ENCODE measurements around the gene AMDHD1.

AMDHD1 gene

GRCh38 chr12:95977764-95978305 is 34.7 kb downstream of the AMDHD1 start:
- H3K4me3 Mint-ChIP-seq: no peak overlapping the region
- no peak overlapping the region for H3K27ac Mint-ChIP-seq
- H3K4me1 Mint-ChIP-seq (ENCODE audit: low read depth): no peaks in the 10 kb centered on the region
- peaks cover 5% of the 10 kb centered on the region for H3K36me3 Mint-ChIP-seq (ENCODE audit: low read depth)
- H3K9me3 Mint-ChIP-seq: no peaks in the 10 kb centered on the region
- no peaks in the 10 kb centered on the region for H3K27me3 Mint-ChIP-seq

- Mint-ChIP-seq H3K27ac (no peak overlapping the region), H3K36me3 (ENCODE audit: low read depth) (peaks cover 5% of the 10 kb centered on the region)
These were observed 35.2 kb downstream of the AMDHD1 start for GRCh38 chr12:95978351-95978750.

DNA sequence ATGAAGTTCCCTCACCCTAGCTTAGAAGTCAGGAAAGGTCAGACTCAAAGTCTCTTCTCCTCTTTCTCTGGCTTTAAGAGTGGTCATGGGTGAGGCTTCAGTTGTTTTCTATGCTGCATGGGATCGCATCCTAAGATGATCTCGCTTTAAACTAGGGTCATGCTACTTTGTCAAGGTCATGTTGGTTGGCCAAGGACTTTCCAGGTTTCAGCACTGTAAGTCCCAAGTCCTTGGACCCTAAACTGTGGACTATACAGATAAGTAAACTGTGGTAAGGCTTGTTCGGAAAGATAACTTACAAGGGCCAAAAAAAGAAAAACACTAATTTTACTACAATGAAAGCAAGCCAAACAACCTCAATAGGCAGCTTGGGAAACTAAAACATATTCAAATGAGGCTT is 35.6 kb downstream of the AMDHD1 start:
- no peak overlapping the region for H3K4me3 Mint-ChIP-seq
- H3K9me3 Mint-ChIP-seq: no peaks in the 10 kb centered on the region
- H3K36me3 Mint-ChIP-seq (ENCODE audit: low read depth): peaks cover 5% of the 10 kb centered on the region
- H3K27me3 Mint-ChIP-seq: no peaks in the 10 kb centered on the region
- H3K4me1 Mint-ChIP-seq (ENCODE audit: low read depth): no peaks in the 10 kb centered on the region
- no peak overlapping the region for H3K27ac Mint-ChIP-seq

More at GRCh38 chr12:95978351-95978750, 35.2 kb downstream of the AMDHD1 start:
- H3K9me3 Mint-ChIP-seq: no peaks in the 10 kb centered on the region
- no peaks in the 10 kb centered on the region for H3K4me1 Mint-ChIP-seq (ENCODE audit: low read depth)
- no peaks in the 10 kb centered on the region for H3K27me3 Mint-ChIP-seq
- H3K4me3 Mint-ChIP-seq: no peak overlapping the region

- H3K4me1 Mint-ChIP-seq (ENCODE audit: low read depth): no peaks in the 10 kb centered on the region
- no peaks in the 10 kb centered on the region for H3K27me3 Mint-ChIP-seq
- H3K27ac Mint-ChIP-seq: no peak overlapping the region
- no peak overlapping the region for H3K4me3 Mint-ChIP-seq
- H3K9me3 Mint-ChIP-seq: no peaks in the 10 kb centered on the region
- no peaks in the 10 kb centered on the region for H3K36me3 Mint-ChIP-seq (ENCODE audit: low read depth)
These were observed 37.3 kb downstream of the AMDHD1 start for GRCh38 chr12:95980437-95980836.

DNA sequence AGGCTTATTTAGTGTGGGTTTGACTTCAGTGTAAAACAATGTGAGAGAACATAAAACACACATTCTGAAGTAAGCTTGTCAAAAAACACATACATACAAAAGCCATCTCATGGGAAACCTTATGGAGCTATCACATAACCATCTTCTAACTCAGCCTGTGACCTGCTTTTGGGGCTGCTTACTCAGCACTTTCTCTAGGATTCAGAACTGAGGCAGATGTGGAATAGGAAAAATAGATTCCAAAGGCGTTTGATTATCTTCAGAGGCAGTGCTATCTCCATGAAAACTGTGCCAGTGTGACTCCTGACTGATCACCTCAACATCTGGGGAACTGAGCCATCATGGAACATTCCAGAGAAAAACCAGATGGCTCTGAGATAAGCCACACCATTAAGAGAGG is 39.5 kb downstream of the AMDHD1 start:
- Mint-ChIP-seq H3K4me3 (no peak overlapping the region), H3K36me3 (ENCODE audit: low read depth) (no peaks in the 10 kb centered on the region), H3K4me1 (ENCODE audit: low read depth) (no peaks in the 10 kb centered on the region), H3K27ac (no peak overlapping the region), H3K27me3 (no peaks in the 10 kb centered on the region), H3K9me3 (no peaks in the 10 kb centered on the region)

- no peaks in the 10 kb centered on the region for H3K4me1 Mint-ChIP-seq (ENCODE audit: low read depth)
- no peak overlapping the region for H3K27ac Mint-ChIP-seq
- no peaks in the 10 kb centered on the region for H3K9me3 Mint-ChIP-seq
- no peaks in the 10 kb centered on the region for H3K36me3 Mint-ChIP-seq (ENCODE audit: low read depth)
- no peaks in the 10 kb centered on the region for H3K27me3 Mint-ChIP-seq
- H3K4me3 Mint-ChIP-seq: no peak overlapping the region
These were observed 41.6 kb downstream of the AMDHD1 start for GRCh38 chr12:95984682-95985081.

DNA sequence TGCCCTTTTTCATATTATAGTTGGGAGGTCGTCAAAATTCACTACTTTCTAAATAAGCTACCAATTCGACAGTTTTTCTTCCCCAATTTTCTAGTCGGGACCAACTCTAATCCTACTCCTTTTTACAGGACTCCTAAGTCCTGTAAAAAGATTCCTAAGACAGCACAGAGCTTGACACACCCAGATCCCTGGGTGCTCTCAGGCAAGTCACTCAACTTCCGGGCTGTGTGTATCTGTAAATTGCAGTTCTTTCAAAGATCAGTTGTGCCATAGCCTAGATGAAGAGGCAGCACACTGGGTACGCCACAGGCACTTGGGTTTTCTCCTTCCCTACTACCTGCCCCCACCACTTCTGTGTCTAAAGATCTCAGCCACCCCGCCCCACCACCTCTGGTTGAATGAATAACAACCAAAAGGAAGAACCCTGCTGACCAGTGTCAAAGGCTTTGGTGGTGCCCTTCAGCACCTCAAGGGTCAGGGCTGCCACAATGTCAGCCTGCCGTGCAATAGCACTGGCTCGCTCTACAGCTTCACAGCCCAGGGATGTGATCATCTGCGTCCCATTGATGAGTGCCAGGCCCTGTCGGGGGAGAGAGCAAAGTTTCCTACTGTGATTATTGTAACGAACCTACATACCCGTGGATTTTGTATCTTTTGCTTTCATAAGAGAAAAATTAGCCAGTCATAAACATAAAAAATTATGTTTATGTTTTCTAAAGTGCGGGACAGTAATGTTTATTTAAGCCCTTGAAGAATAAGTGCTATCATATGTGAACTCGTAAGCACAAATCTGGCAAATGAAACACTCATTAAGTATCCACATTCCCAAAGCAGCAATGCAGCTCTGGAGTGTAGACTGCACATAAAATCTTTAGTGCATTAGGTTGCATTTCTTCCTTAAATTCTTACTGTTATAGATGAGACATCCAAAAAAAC is 43.8 kb downstream of the AMDHD1 start:
- no peaks in the 10 kb centered on the region for H3K9me3 Mint-ChIP-seq
- no peaks in the 10 kb centered on the region for H3K36me3 Mint-ChIP-seq (ENCODE audit: low read depth)
- H3K27me3 Mint-ChIP-seq: no peaks in the 10 kb centered on the region
- H3K4me3 Mint-ChIP-seq: no peak overlapping the region
- no peaks in the 10 kb centered on the region for H3K4me1 Mint-ChIP-seq (ENCODE audit: low read depth)
- H3K27ac Mint-ChIP-seq: no peak overlapping the region

GRCh38 chr12:95988506-95989275 is 45.6 kb downstream of the AMDHD1 start:
- Mint-ChIP-seq H3K36me3 (ENCODE audit: low read depth) (no peaks in the 10 kb centered on the region), H3K27ac (no peak overlapping the region), H3K9me3 (no peaks in the 10 kb centered on the region), H3K27me3 (no peaks in the 10 kb centered on the region), H3K4me3 (no peak overlapping the region), H3K4me1 (ENCODE audit: low read depth) (no peaks in the 10 kb centered on the region)

GRCh38 chr12:95989504-95990123 is 46.5 kb downstream of the AMDHD1 start:
- Mint-ChIP-seq H3K27me3 (no peaks in the 10 kb centered on the region), H3K36me3 (ENCODE audit: low read depth) (no peaks in the 10 kb centered on the region), H3K4me3 (no peak overlapping the region), H3K27ac (no peak overlapping the region), H3K9me3 (no peaks in the 10 kb centered on the region), H3K4me1 (ENCODE audit: low read depth) (no peaks in the 10 kb centered on the region)

DNA sequence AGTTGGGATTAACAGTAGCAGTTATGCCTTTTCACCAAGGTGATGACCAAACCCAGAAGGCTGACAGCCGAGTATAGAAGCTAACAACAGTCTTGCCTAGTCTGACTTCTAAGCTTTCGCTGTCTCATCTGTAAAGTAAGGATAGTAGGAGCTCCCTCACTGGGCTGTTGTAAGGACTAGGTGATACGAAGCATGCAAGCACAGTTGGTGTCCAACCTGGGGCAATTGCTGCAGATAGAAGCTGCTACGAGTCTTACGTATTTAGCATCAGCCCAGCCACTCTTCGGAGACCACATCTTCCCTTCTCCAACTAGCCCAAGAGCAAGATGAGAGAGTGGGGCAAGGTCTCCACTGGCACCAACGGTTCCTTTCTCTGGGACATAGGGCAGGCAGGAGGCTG is 47.0 kb downstream of the AMDHD1 start:
- no peaks in the 10 kb centered on the region for H3K9me3 Mint-ChIP-seq
- no peaks in the 10 kb centered on the region for H3K36me3 Mint-ChIP-seq (ENCODE audit: low read depth)
- H3K4me1 Mint-ChIP-seq (ENCODE audit: low read depth): no peaks in the 10 kb centered on the region
- no peak overlapping the region for H3K4me3 Mint-ChIP-seq
- no peak overlapping the region for H3K27ac Mint-ChIP-seq
- H3K27me3 Mint-ChIP-seq: no peaks in the 10 kb centered on the region

DNA sequence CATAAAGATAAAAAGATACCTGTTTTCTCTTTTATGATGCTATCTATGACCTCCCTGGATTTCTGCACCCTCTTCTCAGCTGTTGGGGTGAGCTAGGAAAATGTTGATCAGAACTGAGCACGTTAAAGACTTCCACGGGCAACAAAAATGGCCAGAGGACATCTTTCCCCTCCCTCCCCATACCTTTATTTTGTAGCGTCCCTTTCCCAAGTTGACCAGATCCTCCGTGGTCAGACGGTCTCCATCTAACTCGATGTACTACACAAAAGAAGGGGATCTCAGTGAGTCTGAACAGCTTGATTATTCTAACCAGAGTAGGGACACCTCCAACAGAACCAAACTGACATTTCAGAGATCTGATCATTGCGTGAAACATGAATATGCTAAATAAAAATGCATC is 50.8 kb downstream of the AMDHD1 start:
- Mint-ChIP-seq H3K9me3 (no peaks in the 10 kb centered on the region), H3K4me3 (no peak overlapping the region), H3K4me1 (ENCODE audit: low read depth) (peaks cover 2% of the 10 kb centered on the region)

GRCh38 chr12:95994476-95994875 is 51.3 kb downstream of the AMDHD1 start:
- Mint-ChIP-seq H3K27me3 (no peaks in the 10 kb centered on the region), H3K36me3 (ENCODE audit: low read depth) (peaks cover 7% of the 10 kb centered on the region), H3K9me3 (no peaks in the 10 kb centered on the region), H3K4me1 (ENCODE audit: low read depth) (peaks cover 3% of the 10 kb centered on the region), H3K27ac (no peak overlapping the region), H3K4me3 (no peak overlapping the region)

More for the DNA sequence above, 50.8 kb downstream of the AMDHD1 start:
- Mint-ChIP-seq H3K36me3 (ENCODE audit: low read depth) (peaks cover 5% of the 10 kb centered on the region), H3K27me3 (no peaks in the 10 kb centered on the region), H3K27ac (no peak overlapping the region)

- Mint-ChIP-seq H3K36me3 (ENCODE audit: low read depth) (peaks cover 11% of the 10 kb centered on the region), H3K27me3 (no peaks in the 10 kb centered on the region), H3K27ac (no peak overlapping the region), H3K4me1 (ENCODE audit: low read depth) (peaks cover 3% of the 10 kb centered on the region), H3K9me3 (no peaks in the 10 kb centered on the region), H3K4me3 (no peak overlapping the region)
These were observed 52.3 kb downstream of the AMDHD1 start for GRCh38 chr12:95995238-95996031.

DNA sequence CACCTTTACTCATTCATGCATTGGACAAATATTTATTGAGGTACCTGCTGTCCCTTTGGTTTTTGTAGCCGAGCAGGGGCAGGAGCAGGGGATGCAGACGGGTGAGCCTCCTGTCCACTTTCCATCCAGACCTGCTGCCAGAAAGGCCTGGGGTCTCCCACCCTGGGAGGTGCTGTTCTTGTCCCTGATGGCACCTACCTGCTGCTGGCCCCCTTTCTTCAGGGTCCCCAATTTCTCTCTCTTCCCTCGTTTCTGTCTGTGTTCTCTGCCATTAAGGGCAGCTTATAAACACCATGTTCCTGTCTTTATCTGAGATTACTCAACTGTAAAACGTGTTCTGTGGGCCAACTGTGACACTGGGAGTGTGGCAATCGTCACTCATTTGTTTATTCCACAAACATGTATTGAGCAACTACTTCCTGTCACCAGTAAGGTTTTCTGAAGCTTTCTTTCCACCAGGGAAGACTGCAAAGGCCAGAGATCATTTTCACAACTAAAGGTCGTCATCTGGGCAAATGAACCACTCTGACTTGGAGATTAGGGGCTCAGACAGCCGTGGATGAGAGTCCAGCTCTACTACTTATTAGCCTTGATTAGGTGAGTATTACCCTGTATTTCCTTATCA is 53.0 kb downstream of the AMDHD1 start, which contains the start of gene HAL:
Gene HAL (minus strand): TSS at position 311 of the 625 bp plus-strand sequence. CDS start 434 bp downstream, outside the sequence.
- no peaks in the 10 kb centered on the region for H3K27me3 Mint-ChIP-seq
- H3K36me3 Mint-ChIP-seq (ENCODE audit: low read depth): peaks cover 11% of the 10 kb centered on the region
- no peak within 1 kb of the TSS for H3K27ac Mint-ChIP-seq
- H3K4me3 Mint-ChIP-seq: no peak within 1 kb of the TSS
- no peaks in the 10 kb centered on the region for H3K9me3 Mint-ChIP-seq
- H3K4me1 Mint-ChIP-seq (ENCODE audit: low read depth): peaks cover 3% of the 10 kb centered on the region

Data from stimulated activated naive CD8-positive, alpha-beta T cell treated with anti-CD3 and anti-CD28 coated beads, Interleukin-15, Interleukin-2, amounts not matched to agents 100 ng/mL and 50 ng/mL, for 24 hours (primary cell).